GM12891 (cell line): ENCODE measurements around the gene RUNX3.
A peak's percentile ranks its signal among the peaks of the same experiment; 100 is the strongest.

Experiments used
- POLR2A ChIP-seq: IDR thresholded peaks from 2 replicates; pipeline ENCODE4 v1.6.1; 2011; ENCODE audit warnings: low read depth, low read length, control low read depth
- SPI1 ChIP-seq: IDR thresholded peaks from 2 replicates; pipeline ENCODE4 v1.6.1; 2011; ENCODE audit warnings: low read depth, low read length, control low read depth
- TAF1 ChIP-seq: IDR thresholded peaks from 2 replicates; pipeline ENCODE4 v1.6.1; 2011; ENCODE audit warnings: low read depth, low read length, control low read depth

- TF ChIP-seq TAF1, result no peak
- TF ChIP-seq POLR2A, result peak; percentile 71; the same call in 1 of the 2 replicates
- TF ChIP-seq SPI1, result no peak
Measured at GRCh38 chr1:24900486-24900849, 29.6 kb downstream of the RUNX3 start.
